Endothelial cell of umbilical vein (primary cell): Measurements from ENCODE around the gene ARHGEF25. TPM values are rescaled to one million over a fixed set of nuclear protein-coding genes. Genes with fewer than 3 reads are reported as not detected.

ENCODE experiments used
- BruUV-seq: library from RNA; stranded (reverse); fragments of 400-500 nt; replicated peaks from 2 replicates; lab custom pipeline; 2021; lab: Mats Ljungman, UMichigan
- CTCF ChIA-PET: fragments of 300-600, 350-600 bp; sonication (Branson Sonifier 250); formaldehyde crosslinking; loops from one replicate; lab custom pipeline; 2021; ENCODE audit warnings: antibody characterized with exemption, inconsistent platforms; lab: Charles Lee
- POLR2A ChIA-PET: fragments of 300-600, 350-600 bp; sonication (Branson Sonifier 250); formaldehyde crosslinking; loops from one replicate; lab custom pipeline; 2021; ENCODE audit warnings: antibody characterized with exemption, inconsistent platforms; lab: Charles Lee
- DNase-seq: peaks from one replicate; pipeline ENCODE4 v3.0.0-alpha.2; 2011; ENCODE audit warnings: low read depth, low spot score
- FAIRE-seq: peaks from 2 replicates; lab custom pipeline; 2011; peaks lifted over from hg19 to GRCh38; lab: Jason Lieb, UNC
- H2AFZ ChIP-seq: 2 replicates; pipeline ENCODE4 v1.6.0; 2012; ENCODE audit warnings: low read depth, low read length, control low read depth, inconsistent platforms
- H3K27ac ChIP-seq: 2 replicates; pipeline ENCODE4 v1.5.1; 2011; ENCODE audit warnings: low read depth, mild to moderate bottlenecking, control low read depth, low read length, moderate library complexity; ENCODE audit not compliant: insufficient read depth
- H3K27me3 ChIP-seq, 2 experiments: 2 replicates each; pipeline versions ENCODE4 v1.6.0 to v1.6.1; 2011; ENCODE audit warnings: low read length in 2 of 2, mixed read lengths in 1 of 2; ENCODE audit not compliant: control insufficient read depth in 2 of 2, insufficient read depth in 2 of 2
- H3K36me3 ChIP-seq, 2 experiments: 2 replicates in 1 of 2; 3 replicates in 1 of 2; pipeline ENCODE4 v1.5.1; 2011; ENCODE audit warnings: low read length in 2 of 2, mild to moderate bottlenecking in 1 of 2, moderate library complexity in 1 of 2; ENCODE audit not compliant: control insufficient read depth in 2 of 2, insufficient read depth in 2 of 2; ENCODE audit errors: extremely low read depth in 1 of 2
- H3K4me1 ChIP-seq: 3 replicates; pipeline ENCODE4 v1.5.1; 2011; ENCODE audit warnings: mild to moderate bottlenecking, low read length; ENCODE audit not compliant: control insufficient read depth, insufficient read depth; ENCODE audit errors: extremely low read depth
- H3K4me2 ChIP-seq: 2 replicates; pipeline ENCODE4 v1.6.1; 2011; ENCODE audit warnings: low read length, control low read depth, mixed read lengths; ENCODE audit not compliant: insufficient read depth
- H3K4me3 ChIP-seq, 3 experiments: fragments of 200-600 bp in 1 of 3; sonication (generic), shearing (Covaris generic) in 1 of 3; replicated peaks in 1 of 3; 2 replicates each; pipeline ENCODE4 v1.5.1; 2011 to 2016; ENCODE audit warnings: control low read depth in 3 of 3, low read length in 3 of 3, mild to moderate bottlenecking in 2 of 3, inconsistent platforms in 1 of 3, low read depth in 1 of 3, moderate library complexity in 1 of 3; ENCODE audit not compliant: insufficient read depth in 1 of 3
- H3K79me2 ChIP-seq: 2 replicates; pipeline ENCODE4 v1.6.0; 2012; ENCODE audit warnings: low read length, inconsistent platforms; ENCODE audit not compliant: control insufficient read depth, insufficient read depth
- H3K9ac ChIP-seq: replicated peaks from 2 replicates; pipeline ENCODE3; 2011; ENCODE audit warnings: low read length, control low read depth; ENCODE audit not compliant: insufficient read depth; ENCODE audit errors: extremely low read depth
- H3K9me1 ChIP-seq: replicated peaks from 3 replicates; pipeline ENCODE4 v1.6.0; 2011; ENCODE audit warnings: mild to moderate bottlenecking, low read length; ENCODE audit not compliant: control insufficient read depth, insufficient read depth; ENCODE audit errors: extremely low read depth
- H3K9me3 ChIP-seq: replicated peaks from 2 replicates; pipeline ENCODE4 v1.5.1; 2012; ENCODE audit warnings: low read length, inconsistent platforms; ENCODE audit not compliant: control insufficient read depth, insufficient read depth
- H4K20me1 ChIP-seq: replicated peaks from 2 replicates; pipeline ENCODE3; 2011; ENCODE audit warnings: mild to moderate bottlenecking, low read length; ENCODE audit not compliant: control insufficient read depth, insufficient read depth; ENCODE audit errors: extremely low read depth
- CTCF ChIP-seq, 2 donors: IDR thresholded peaks; 1 replicate in 1 of 2; 2 replicates in 1 of 2; pipeline ENCODE4 v1.5.1; 2011; ENCODE audit warnings: low read length in 2 of 2, mild to moderate bottlenecking in 2 of 2, moderate library complexity in 2 of 2, control low read depth in 1 of 2, inconsistent platforms in 1 of 2, low read depth in 1 of 2; ENCODE audit not compliant: insufficient read depth in 1 of 2; ENCODE audit errors: extremely low read depth in 1 of 2
- EZH2 ChIP-seq: IDR thresholded peaks from 2 replicates; pipeline ENCODE4 v1.6.1; 2012; ENCODE audit warnings: borderline replicate concordance, low read depth, mild to moderate bottlenecking, moderate library complexity, low read length, inconsistent platforms; ENCODE audit not compliant: severe bottlenecking
- FOS ChIP-seq: IDR thresholded peaks from 2 replicates; pipeline ENCODE4 v1.6.1; 2011; ENCODE audit warnings: mild to moderate bottlenecking, low read length, moderate library complexity, borderline replicate concordance; ENCODE audit not compliant: insufficient read depth
- MYC ChIP-seq: IDR thresholded peaks from one replicate; pipeline ENCODE4 v1.6.1; 2011; ENCODE audit warnings: mild to moderate bottlenecking, low read depth, low read length
- POLR2AphosphoS5 ChIP-seq: IDR thresholded peaks from 2 replicates; pipeline ENCODE4 v1.6.1; 2012; ENCODE audit warnings: low read depth, mild to moderate bottlenecking, control low read depth, low read length, moderate library complexity; ENCODE audit not compliant: insufficient read depth
- dilution Hi-C: fragments of 300-500 bp; cut with MboI; formaldehyde crosslinking; loops from one replicate; pipeline ENCODE4 v1.15.0; 2019; ENCODE audit warnings: low sequenced_read_pairs; ENCODE audit not compliant: extremely low pct_ligation_motif_present
- intact Hi-C: fragments of 100-400 bp; cut with micrococcal nuclease; formaldehyde crosslinking; loops from one replicate; pipeline ENCODE4 v1.10.0; 2022
- polyA plus RNA-seq, 4 experiments: library from polyadenylated mRNA; depleted of rRNA in 3 of 4; stranded (reverse) in 3 of 4; unstranded in 1 of 4; fragments of >200 nt; gene quantifications; 2 replicates each; pipeline versions ENCODE4 v1.2.1 to v1.2.3, GENCODE V29; 2011 to 2012; ENCODE audit warnings: missing spikeins in 1 of 4
- total RNA-seq: library from RNA; stranded (reverse); gene quantifications from 2 replicates; pipeline ENCODE4 v1.2.3, GENCODE V29; 2021
- TF ChIP-seq, protein P1 (sequence below): IDR thresholded peaks from 2 replicates; pipeline ENCODE4 v1.6.1; 2011; ENCODE audit not compliant: insufficient read depth, insufficient read length

Gene ARHGEF25
- total and polyA plus RNA-seq, 2 donors (not counting 3 experiments of a cell fraction or from before 2014, with no cell fraction given) = 4.7 to 7.4 TPM

GRCh38 chr12:57630891-57631433, 19.7 kb downstream of the ARHGEF25 start:
- Histone ChIP-seq H3K4me2 (no peak overlapping the region), H3K79me2 (no peaks in the 10 kb centered on the region), H3K9ac (no peak overlapping the region), H3K9me3 (no peaks in the 10 kb centered on the region), H3K9me1 (no peaks in the 10 kb centered on the region), H3K27ac (no peak overlapping the region), H3K4me3 (no peak overlapping the region), H3K4me1 (no peaks in the 10 kb centered on the region), H4K20me1 (no peaks in the 10 kb centered on the region), H3K36me3 (no peaks in the 10 kb centered on the region), H2AFZ (no peak overlapping the region), H3K27me3 (peaks cover 41 to 58% of the 10 kb centered on the region in 2 experiments)
- DNase-seq (no peak), FAIRE-seq (no peak)
- intact Hi-C loops (no loop called here), dilution Hi-C loops (no loop called here)
- TF ChIP-seq, protein P1, sequence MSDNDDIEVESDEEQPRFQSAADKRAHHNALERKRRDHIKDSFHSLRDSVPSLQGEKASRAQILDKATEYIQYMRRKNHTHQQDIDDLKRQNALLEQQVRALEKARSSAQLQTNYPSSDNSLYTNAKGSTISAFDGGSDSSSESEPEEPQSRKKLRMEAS = no peak
- no peak for TF ChIP-seq POLR2AphosphoS5
- TF ChIP-seq CTCF (IDR thresholded peaks at IDR 0.05; ENCODE audit: extremely low read depth in 1 of 2, insufficient read depth in 1 of 2, low read depth in 1 of 2, low read length in 2 of 2) = no peak
- TF ChIP-seq FOS = no peak
- no peak for TF ChIP-seq EZH2
- TF ChIP-seq MYC = no peak
- ChIA-PET CTCF (interaction anchor here (1.2 to 6.8 kb wide), 2 partner anchors 17 to 48 kb away, joined by 3 to 126 read pairs; no protein-coding TSS in a partner anchor), POLR2A (no interaction called here)
- BruUV-seq = no TSS peak
